ENCODE measurements around the gene XYLB.

DNA sequence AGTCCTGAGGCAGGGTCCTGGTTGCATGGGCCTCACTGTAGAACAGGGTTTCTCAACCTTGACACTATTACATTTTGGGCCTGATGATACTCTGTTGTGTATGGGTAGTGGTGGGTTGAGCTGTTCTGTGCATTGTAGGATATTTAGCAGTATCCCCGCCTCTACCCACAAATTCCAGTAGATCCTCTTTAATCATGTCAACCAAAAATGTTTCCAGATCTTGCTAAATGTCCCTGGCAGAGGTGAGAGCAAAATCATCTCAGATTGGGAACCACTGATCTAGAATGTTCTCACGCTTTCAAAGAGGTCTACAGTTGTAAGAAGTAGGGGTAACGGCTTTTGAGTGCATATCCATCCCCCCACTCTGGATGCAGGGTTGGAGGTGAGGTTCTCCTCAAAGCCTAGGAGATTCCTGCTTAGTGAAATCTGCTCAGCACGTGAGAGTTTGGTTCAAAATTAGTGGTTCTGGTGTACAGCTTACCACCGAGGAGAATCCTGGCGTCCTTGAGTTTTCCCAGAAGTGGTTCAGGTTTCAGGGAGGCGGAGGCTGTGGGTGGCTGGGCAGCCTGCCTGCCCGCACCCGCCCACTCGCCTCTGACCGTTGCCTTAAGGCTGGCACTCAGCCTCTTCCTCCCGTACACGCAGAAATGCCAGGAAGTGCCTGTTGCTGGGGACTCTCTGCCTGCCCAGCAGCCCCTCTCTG lies 112.4 kb downstream of the XYLB start:
- no peak for TF ChIP-seq POLR2A (IDR thresholded peaks at IDR 0.05; ENCODE audit: low read depth, low read length)
- TF ChIP-seq POLR2AphosphoS5 (IDR thresholded peaks at IDR 0.05; ENCODE audit: low read depth, low read length): no peak
- TF ChIP-seq TAF1 (IDR thresholded peaks at IDR 0.05; ENCODE audit: low read depth, low read length): no peak
- TF ChIP-seq PAX5 (IDR thresholded peaks at IDR 0.05; ENCODE audit: insufficient read depth, low read length, severe bottlenecking): no peak
- no peak for TF ChIP-seq SPI1 (IDR thresholded peaks at IDR 0.05; ENCODE audit: low read depth, low read length)
- TF ChIP-seq POU2F2 (IDR thresholded peaks at IDR 0.05; ENCODE audit: low read depth, low read length): no peak

All from GM12891 (cell line).